ENCODE data around the gene OTUB2.

OTUB2 gene

DNA sequence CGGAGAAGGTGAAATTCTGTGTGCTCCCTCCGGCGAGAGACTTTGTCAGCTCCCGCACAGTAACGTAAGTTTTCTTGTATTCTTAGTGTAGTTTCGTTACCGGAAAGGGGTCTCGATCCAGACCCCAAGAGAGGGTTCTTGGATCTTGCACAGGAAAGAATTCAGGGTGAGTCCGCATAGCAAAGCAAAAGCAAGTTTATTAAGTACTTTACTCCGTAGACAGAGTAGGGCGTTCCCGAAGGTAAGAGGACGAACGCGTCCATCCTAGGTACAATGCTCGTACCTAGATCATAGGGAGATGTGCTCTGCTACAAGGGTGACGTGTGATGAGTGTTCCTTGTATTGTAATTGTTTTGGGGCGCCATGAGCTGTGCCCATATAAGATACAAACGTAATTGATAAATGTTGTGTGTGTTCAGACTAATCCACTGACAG lies 55.3 kb downstream of the OTUB2 start:
- TF ChIP-seq POLR2A (IDR thresholded peaks at IDR 0.05; ENCODE audit: low read depth, low read length), result no peak
- DNase-seq (ENCODE audit: insufficient read length, low spot score), result no peak
- no peak for FAIRE-seq

DNA sequence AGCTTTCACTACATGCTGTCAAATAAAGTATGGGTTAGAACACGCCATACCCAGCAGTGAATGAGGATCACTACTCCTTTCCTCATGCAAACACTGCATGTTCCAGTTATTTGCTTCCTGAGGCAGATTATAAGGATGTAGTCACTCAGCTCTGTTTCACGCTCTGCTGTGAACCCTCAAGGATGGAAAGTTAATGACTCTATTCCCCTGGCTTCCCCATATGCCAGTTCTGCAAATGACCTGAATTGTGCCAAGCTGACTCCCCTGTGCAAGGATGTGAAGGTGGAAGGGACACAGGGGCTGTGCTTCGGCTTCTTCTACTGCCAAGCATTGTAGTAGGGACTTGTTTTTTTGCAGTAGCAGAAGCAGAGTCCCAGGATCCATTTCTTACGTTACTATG lies 61.8 kb downstream of the OTUB2 start:
- DNase-seq (ENCODE audit: insufficient read length, low spot score), result no peak
- TF ChIP-seq POLR2A (IDR thresholded peaks at IDR 0.05; ENCODE audit: low read depth, low read length), result no peak
- peak; percentile 38 for FAIRE-seq

DNA sequence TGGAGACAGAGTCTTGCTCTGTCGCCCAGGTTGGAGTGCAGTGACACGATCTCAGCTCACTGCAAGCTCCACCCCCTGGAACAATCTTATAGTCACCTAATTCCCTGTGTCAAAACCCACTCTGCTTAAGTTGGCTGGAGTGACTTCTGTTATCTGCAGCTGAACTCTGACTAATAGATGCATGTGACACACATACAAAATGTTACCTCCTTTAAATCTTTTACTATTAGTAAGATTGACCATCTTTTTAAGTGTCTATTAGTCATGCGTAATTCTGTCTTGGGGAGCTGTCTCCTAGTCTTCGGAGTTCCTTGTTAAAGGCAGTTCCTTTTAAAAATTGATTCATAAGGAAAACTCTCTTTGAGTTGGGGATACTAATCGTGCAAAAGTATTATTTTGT lies 62.4 kb downstream of the OTUB2 start:
- no peak for TF ChIP-seq POLR2A (IDR thresholded peaks at IDR 0.05; ENCODE audit: low read depth, low read length)
- DNase-seq (ENCODE audit: insufficient read length, low spot score) (no peak), FAIRE-seq (peak; percentile 30)

DNA sequence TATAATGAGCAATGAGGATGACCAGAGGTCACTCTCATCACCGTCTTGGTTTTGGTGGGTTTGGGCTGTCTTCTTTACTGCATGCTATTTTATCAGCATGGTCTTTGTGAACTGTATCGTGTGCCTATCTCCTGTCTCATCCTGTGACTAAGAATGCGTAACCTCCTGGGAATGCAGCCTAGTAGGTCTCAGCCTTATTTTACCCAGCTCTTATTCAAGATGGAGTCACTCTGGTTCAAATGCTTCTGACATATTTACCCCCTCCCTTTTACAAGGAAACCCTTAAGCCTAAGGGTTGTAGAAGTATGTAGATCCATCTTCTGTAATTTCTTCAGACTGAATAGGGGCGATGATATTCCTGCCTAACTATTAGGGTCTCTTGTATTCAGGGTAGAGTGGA lies 63.3 kb downstream of the OTUB2 start:
- FAIRE-seq (no peak), DNase-seq (ENCODE audit: insufficient read length, low spot score) (no peak)
- TF ChIP-seq POLR2A (IDR thresholded peaks at IDR 0.05; ENCODE audit: low read depth, low read length), result no peak

DNA sequence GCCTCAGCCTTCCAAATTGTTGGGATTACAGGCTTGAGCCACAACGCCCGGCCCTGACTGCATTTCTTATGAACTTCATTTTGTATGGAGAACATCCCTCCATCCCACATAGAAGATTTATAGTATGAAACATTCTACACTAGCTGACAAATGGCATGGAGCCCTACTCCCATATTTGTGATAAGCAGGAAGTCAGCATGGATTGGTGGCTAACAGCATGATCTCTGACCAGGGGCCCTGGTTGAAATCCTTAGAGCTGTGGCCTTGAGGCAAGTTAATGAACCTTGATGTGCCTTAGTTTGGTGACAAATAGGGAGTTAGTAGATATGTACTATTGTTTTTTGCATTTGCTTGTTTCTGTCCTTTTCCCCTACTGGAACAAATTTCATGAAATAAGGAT lies 67.3 kb downstream of the OTUB2 start:
- TF ChIP-seq POLR2A (IDR thresholded peaks at IDR 0.05; ENCODE audit: low read depth, low read length), result no peak
- no peak for DNase-seq (ENCODE audit: insufficient read length, low spot score)
- no peak for FAIRE-seq

DNA sequence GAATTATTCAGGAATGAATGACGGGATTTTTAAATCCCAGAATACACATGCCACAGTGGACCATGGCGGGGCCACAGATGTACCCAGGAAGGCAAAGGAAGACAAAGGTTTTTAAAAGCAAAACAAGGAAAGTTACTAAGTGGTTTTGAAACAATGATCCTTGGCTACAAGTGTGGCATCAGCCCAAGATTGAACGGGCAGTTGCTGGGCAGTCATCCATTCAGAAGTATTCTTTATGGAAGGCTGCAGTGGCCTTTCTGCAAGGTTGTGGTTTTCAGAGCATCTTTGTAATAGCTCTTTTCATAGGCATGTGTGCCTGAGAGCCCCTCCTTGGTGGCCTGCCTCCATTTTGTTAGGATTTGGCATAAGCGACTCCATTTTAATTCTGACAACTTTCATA lies 71.0 kb downstream of the OTUB2 start:
- DNase-seq (ENCODE audit: insufficient read length, low spot score) (no peak), FAIRE-seq (no peak)

More for the DNA sequence above, 71.0 kb downstream of the OTUB2 start:
- no peak for TF ChIP-seq POLR2A (IDR thresholded peaks at IDR 0.05; ENCODE audit: low read depth, low read length)
